NCI-H1417 (cell line): ENCODE results near the gene RGS10.
"Not testable (repeated sequence)": the region's sequence is repeated elsewhere in the genome, so short reads cannot be mapped to it uniquely, and the experiment has no call there.

Source experiments
- DNase-seq, 3 experiments: peaks; one replicate each; lab custom pipeline; 2025; lab: John Stamatoyannopoulos, UW

Gene RGS10

GRCh38 chr10:119538632-119539358 is 3.7 kb downstream of the RGS10 start:
- DNase-seq: no peak

- DNase-seq: no peak
Measured at GRCh38 chr10:119537953-119538630, 4.4 kb downstream of the RGS10 start.

- no peak for DNase-seq
Measured at GRCh38 chr10:119536508-119537025, 6.0 kb downstream of the RGS10 start.

GRCh38 chr10:119535837-119536507 is 6.5 kb downstream of the RGS10 start:
- DNase-seq: no peak

- DNase-seq: no peak
Measured at GRCh38 chr10:119535305-119535704, 7.2 kb downstream of the RGS10 start.

GRCh38 chr10:119533473-119533872 is 9.0 kb downstream of the RGS10 start:
- DNase-seq: no peak

GRCh38 chr10:119532791-119533190 is 9.7 kb downstream of the RGS10 start:
- DNase-seq: not testable (repeated sequence)

GRCh38 chr10:119532251-119532650 is 10.3 kb downstream of the RGS10 start:
- not testable (repeated sequence) for DNase-seq

- no peak for DNase-seq
Measured at GRCh38 chr10:119531067-119531466, 11.5 kb downstream of the RGS10 start.

GRCh38 chr10:119528663-119529237 is 13.8 kb downstream of the RGS10 start:
- not testable (repeated sequence) for DNase-seq

- DNase-seq: no peak
Measured at GRCh38 chr10:119526621-119527592, 15.6 kb downstream of the RGS10 start.

GRCh38 chr10:119526149-119526548 is 16.4 kb downstream of the RGS10 start:
- no peak for DNase-seq

- DNase-seq: no peak
Measured at GRCh38 chr10:119525116-119525515, 17.4 kb downstream of the RGS10 start.

GRCh38 chr10:119524720-119525070 is 17.8 kb downstream of the RGS10 start:
- no peak for DNase-seq

GRCh38 chr10:119523895-119524719 is 18.4 kb downstream of the RGS10 start:
- DNase-seq: no peak

GRCh38 chr10:119522747-119523426 is 19.6 kb downstream of the RGS10 start:
- no peak for DNase-seq

GRCh38 chr10:119521443-119522204 is 20.9 kb downstream of the RGS10 start:
- no peak for DNase-seq

- no peak for DNase-seq
Measured at GRCh38 chr10:119520283-119520682, 22.2 kb downstream of the RGS10 start.

GRCh38 chr10:119518936-119519335 is 23.6 kb downstream of the RGS10 start:
- DNase-seq: no peak
